SH-SY5Y (cell line): ENCODE data around the gene MPV17.

ENCODE experiments used
- GATA2 ChIP-seq: IDR thresholded peaks from 2 replicates; pipeline ENCODE4 v1.6.1; 2011; ENCODE audit warnings: mild to moderate bottlenecking, low read depth, low read length
- GATA3 ChIP-seq: IDR thresholded peaks from 2 replicates; pipeline ENCODE4 v1.6.1; 2011; ENCODE audit warnings: low read depth, mild to moderate bottlenecking, low read length, moderate library complexity

DNA sequence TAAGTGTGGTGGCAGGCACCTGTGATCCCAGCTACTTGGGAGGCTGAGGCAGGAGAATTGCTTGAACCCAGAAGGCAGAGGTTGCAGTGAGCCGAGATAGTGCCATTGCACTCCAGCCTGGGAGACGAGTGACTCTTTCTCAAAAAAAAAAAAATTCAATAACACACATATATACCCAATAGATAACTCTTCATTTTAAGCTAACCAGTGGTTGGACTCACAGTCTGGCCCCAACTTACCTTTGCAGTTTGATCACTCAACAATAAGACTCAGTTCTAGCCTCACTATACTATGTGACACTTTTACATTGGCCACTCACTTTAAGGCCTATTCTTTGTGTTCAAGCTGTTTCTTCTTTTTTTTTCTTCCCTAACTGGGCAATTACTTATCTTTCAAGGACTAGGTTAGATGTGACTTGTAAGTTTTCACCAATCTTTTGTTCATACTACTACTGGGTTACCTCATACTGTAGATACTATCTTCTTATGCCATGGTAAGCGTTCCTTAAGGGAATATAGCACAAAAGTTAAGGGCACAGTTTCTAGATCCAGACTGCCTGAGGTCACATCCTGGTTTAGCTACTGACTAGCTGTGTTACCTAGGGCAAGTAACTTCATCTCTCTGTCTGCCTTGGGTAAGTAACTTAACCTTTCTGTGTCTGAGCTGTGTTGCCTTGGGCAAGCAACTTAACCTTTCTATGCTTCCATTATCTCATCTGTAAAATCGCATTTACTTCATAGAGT, 40.0 kb upstream of the MPV17 start:
- TF ChIP-seq GATA2 (no peak), GATA3 (no peak)
